Esophagus mucosa (tissue), 1 donor: Measurements from ENCODE around the gene SLC7A10. TPM values are rescaled to one million over a fixed set of nuclear protein-coding genes. Genes with fewer than 3 reads are reported as not detected.
A peak's percentile ranks its signal among the peaks of the same experiment; 100 is the strongest.
"Not testable (repeated sequence)": the region's sequence is repeated elsewhere in the genome, so short reads cannot be mapped to it uniquely, and the experiment has no call there.

Source experiments
- ATAC-seq: fragments of 200-7000 bp; cut with Tn5 transposase; one replicate; pipeline ENCODE4 v1.9.1; 2020
- total RNA-seq: library from RNA; stranded (reverse); gene quantifications from one replicate; pipeline ENCODE4 v1.2.4, GENCODE V29; 2023
- donor health status: DM: yes; HTN: yes; CAD: no.

The SLC7A10 gene
- total RNA-seq, 1 donor from 2014 or later: not detected

GRCh38 chr19:33201473-33201872, 24.2 kb downstream of the SLC7A10 start:
- no peak for ATAC-seq

GRCh38 chr19:33199441-33200265, 26.0 kb downstream of the SLC7A10 start:
- no peak for ATAC-seq

- ATAC-seq: no peak
These were observed 27.5 kb downstream of the SLC7A10 start for GRCh38 chr19:33198169-33198568.

GRCh38 chr19:33197591-33198000, 28.1 kb downstream of the SLC7A10 start:
- no peak for ATAC-seq

- ATAC-seq: no peak
These were observed 29.0 kb downstream of the SLC7A10 start for GRCh38 chr19:33196446-33197193.

GRCh38 chr19:33195645-33196347, 29.9 kb downstream of the SLC7A10 start:
- ATAC-seq: peak; percentile 10

- peak; percentile 22 for ATAC-seq
These were observed 30.6 kb downstream of the SLC7A10 start for GRCh38 chr19:33194886-33195644.

- ATAC-seq: peak; percentile 27
These were observed 31.1 kb downstream of the SLC7A10 start for GRCh38 chr19:33194532-33194885.

GRCh38 chr19:33193865-33194362, 31.7 kb downstream of the SLC7A10 start, which contains the start of gene LRP3:
Gene LRP3, plus strand, starts transcription at chr19:33194330. Its CDS starts 456 bp downstream, at chr19:33194786.
- ATAC-seq: peak; percentile 33

- no peak for ATAC-seq
These were observed 32.3 kb downstream of the SLC7A10 start for GRCh38 chr19:33193269-33193864.

- ATAC-seq: no peak
These were observed 33.6 kb downstream of the SLC7A10 start for GRCh38 chr19:33192010-33192409.

GRCh38 chr19:33191501-33191900, 34.1 kb downstream of the SLC7A10 start:
- no peak for ATAC-seq

GRCh38 chr19:33191092-33191491, 34.6 kb downstream of the SLC7A10 start:
- not testable (repeated sequence) for ATAC-seq

GRCh38 chr19:33189453-33189852, 36.2 kb downstream of the SLC7A10 start:
- ATAC-seq: no peak

- peak; percentile 67 for ATAC-seq
These were observed 38.5 kb downstream of the SLC7A10 start for GRCh38 chr19:33187183-33187540.

- ATAC-seq: no peak
These were observed 39.0 kb downstream of the SLC7A10 start for GRCh38 chr19:33186431-33187182.

- ATAC-seq: no peak
These were observed 48.2 kb downstream of the SLC7A10 start for GRCh38 chr19:33177417-33177979.

- ATAC-seq: peak; percentile 95
These were observed 48.8 kb downstream of the SLC7A10 start for GRCh38 chr19:33176670-33177416.

GRCh38 chr19:33175886-33176669, 49.6 kb downstream of the SLC7A10 start:
- peak; percentile 0 for ATAC-seq
